HG03378 (cell line): Measurements from ENCODE around the gene CHD9.
"Not testable (repeated sequence)": the region's sequence is repeated elsewhere in the genome, so short reads cannot be mapped to it uniquely, and the experiment has no call there.

Source experiments
- ATAC-seq: cut with Tn5 transposase; IDR thresholded peaks from one replicate; pipeline ENCODE4 v1.9.1; 2021; ENCODE audit warnings: mild to moderate bottlenecking, moderate library complexity; ENCODE audit not compliant: unreplicated experiment

CHD9 gene

DNA sequence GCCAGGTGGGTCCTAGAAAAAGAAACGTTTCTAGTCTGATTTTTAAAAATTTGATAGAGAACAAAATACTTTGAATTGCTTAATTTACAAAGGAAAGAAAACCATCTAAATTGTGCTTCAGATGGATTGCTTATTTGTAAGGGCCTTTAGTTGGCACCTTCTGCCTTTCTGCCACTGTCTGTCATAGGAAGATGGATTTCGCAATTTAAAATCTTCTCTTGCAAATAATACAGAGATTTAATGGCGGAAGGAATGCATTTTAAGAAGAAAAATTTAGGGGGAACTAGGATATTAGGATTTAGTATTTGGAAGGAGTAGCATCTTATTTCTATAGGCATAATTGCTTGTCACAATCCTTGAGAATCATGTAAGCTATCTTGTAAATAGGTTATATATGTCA lies 204.0 kb downstream of the CHD9 start:
- no peak for ATAC-seq

DNA sequence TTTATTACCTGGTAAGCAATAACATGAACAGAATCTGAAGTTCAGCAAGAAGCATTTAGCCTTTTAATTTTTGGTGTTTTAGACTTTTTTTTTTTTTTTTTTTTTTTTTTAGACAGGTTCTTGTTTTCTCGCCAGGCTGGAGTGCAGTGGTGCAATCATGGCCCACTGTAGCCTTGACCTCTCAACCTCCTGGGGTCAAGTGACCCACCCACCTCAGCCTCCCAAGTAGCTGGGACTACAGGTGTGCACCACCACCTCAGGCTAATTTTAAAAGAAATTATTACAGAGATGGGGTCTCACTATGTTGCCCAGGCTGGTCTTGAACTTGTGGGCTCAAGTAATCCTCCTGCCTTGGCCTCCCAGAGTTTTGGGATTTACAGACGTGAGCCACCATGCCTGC lies 206.5 kb downstream of the CHD9 start:
- no peak for ATAC-seq

DNA sequence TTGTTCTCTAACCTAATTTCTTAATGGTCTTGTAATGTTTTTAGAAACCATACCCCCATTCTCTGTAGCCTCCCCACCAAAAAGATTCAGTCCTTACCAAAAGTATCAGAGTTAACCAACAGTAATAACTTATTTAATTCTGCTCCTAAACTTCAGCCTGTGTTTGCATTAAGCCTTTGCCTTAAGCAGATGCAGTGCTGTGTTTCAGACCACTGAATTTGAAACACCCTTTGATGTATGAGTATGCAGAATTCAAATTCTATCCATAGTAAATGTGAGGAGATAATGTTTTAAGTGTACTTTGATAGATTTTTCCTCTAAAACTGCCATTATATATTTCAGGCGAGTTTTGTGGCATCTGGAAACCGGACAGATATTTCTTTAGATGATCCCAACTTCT lies 207.9 kb downstream of the CHD9 start:
- no peak for ATAC-seq

DNA sequence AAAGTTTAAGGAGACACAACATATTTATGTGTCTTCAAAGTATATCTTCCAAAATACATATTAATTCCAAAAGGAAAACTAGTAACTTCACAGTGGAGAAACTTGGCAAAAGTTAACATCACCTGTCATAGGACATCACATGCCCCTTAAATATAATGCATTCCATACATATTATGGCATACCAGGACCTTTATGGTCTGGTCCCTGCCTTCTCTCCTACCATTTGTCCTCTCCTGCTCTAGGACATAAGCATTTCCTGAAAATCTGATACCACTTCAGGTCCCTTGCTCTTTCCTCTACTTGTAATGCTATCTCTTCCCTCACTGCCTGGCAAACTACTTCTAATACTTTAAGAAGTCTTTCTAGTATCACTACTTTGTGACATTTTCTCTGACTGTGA lies 211.4 kb downstream of the CHD9 start:
- no peak for ATAC-seq

DNA sequence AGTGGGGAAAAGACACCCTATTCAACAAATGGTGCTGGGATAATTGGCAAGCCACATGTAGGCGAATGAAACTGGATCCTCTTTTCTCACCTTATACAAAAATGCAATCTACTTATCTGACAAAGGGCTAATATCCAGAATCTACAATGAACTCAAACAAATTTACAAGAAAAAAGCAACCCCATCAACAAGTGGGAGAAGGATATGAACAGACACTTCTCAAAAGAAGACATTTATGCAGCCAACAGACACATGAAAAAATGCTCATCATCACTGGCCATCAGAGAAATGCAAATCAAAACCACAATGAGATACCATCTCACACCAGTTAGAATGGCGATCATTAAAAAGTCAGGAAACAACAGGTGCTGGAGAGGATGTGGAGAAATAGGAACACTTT lies 223.7 kb downstream of the CHD9 start:
- ATAC-seq, result not testable (repeated sequence)

DNA sequence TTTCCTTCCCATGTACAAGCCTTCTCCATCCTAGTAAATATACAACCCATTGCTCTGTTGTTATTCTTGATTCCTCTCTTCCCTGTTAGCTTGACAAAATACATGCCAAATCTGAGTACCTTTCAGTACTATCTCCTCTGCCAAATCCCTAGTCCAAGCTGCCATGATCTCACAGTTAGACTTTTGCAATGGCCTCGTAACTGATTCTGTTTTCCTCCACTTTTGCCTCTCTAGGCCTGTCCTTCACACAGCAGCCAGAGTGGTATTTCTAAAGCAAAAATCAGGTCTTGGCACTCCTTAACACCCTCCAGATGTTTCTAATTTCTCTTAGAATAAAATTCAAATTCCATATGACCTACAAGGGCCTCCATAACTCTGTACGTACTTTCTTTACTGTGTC lies 226.5 kb downstream of the CHD9 start:
- no peak for ATAC-seq

DNA sequence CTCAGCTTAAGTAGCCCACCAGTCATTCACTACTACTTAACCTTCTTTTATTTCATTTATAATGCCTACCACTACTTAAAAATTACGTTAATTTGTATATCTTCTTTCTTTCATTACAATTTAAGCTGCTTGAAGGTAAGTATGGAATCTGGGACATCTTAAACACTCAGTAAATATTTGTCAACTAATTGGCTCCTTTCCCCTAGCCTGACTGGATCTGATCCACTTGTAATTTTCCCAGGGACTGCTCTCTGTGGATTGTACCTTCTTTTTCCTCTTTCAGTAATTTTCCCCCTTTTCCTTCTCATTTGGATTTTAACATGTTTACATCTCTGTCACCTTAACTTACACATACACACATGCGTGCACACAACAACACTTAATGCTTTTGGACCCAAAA lies 227.1 kb downstream of the CHD9 start:
- ATAC-seq, result no peak

DNA sequence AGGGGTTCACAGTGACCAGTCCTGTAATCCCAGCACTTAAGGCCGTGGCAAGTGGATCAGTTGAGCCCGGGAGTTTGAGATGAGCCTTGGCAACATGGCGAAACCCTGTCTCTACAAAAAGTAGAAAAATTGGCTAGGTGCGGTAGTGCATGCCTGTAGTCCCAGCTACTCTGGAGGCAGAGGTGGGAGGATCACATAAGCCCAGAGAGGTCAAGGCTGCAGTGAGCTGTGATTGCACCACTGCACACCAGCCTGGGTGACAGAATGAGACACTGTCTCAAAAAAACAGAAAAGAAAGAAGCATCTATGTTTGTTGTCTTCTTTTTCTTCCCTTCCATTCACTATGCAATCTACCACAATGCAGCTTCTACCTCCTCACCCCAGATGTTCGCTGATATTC lies 227.5 kb downstream of the CHD9 start:
- ATAC-seq, result no peak

DNA sequence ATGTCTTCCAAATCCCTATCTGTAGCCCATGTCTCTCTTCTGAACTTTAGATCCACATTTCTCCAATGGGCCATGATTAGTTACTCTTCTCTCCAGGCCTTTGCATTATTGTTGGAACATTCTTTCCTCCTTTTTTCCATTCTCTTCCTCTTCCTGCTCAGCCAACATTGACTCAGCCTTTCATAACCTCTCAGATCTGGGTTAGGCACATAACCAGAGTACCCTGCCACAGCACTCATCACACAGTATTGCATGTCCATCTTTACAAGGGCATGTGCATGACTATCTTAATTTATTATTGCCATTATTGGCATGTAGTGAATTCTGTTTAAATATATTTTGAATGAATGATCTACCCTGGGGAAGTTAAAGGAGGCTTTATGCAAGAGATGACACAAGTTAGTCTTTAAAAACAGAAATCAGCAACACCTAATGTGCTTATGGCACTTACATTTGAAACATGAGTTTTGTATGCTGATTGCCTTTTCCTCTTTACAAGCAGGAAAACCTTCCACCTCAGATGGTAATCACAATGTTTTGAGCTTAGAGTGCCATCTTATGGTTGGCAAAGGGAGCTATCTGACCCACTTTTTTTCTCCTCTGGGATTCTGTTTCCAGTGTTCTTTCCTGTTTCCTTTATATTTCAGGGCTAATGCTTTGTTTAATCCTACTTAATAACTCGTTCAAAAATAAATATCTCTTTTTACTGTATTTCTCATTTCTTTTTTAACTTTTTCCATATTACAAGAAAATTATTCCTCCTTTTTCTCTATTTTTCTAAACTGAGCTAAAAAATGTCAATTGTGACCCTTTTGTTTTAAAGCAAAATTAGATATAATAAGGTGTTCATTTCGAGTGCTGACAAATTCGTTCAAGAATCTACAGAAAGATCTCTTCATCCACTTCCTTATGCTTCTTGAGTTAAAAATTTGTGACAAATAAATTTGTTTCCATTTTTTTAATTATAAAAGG lies 228.5 kb downstream of the CHD9 start:
- no peak for ATAC-seq

DNA sequence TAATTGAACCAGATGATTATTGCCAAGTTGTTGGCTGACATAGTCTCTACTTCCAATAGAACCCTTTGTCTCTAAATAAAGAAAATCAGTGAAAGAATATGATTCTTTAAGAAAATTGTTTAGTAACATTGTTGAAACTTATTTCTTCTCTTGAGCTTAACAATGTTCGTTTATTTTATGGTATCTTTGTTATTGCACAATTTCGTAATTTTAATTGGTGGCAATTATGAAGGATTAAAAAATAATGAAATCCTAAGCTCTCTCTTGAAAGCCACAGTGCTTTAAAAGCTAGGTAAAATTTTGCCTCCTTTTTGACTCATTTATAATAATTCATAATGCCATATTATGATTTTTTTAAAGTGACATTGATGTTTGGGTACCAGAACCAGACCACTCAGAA lies 230.4 kb downstream of the CHD9 start:
- no peak for ATAC-seq

DNA sequence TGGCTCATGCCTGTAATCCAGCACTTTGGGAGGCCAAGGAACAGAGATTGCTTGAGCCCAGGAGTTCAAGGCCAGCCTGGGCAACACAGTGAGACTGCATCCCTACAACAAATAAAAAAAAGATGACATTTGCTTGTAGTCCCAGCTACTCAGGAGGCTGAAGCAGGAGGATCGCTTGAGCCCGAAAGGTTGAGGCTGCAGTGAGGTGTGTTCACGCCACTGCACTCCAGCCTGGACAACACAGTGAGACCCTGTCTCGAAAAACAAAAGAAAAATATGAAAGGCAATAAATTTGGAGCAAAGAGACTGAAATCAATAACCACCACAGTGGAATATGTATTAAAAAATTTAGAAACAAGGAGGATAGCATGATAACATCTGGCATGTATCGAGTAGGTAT lies 235.7 kb downstream of the CHD9 start:
- no peak for ATAC-seq

DNA sequence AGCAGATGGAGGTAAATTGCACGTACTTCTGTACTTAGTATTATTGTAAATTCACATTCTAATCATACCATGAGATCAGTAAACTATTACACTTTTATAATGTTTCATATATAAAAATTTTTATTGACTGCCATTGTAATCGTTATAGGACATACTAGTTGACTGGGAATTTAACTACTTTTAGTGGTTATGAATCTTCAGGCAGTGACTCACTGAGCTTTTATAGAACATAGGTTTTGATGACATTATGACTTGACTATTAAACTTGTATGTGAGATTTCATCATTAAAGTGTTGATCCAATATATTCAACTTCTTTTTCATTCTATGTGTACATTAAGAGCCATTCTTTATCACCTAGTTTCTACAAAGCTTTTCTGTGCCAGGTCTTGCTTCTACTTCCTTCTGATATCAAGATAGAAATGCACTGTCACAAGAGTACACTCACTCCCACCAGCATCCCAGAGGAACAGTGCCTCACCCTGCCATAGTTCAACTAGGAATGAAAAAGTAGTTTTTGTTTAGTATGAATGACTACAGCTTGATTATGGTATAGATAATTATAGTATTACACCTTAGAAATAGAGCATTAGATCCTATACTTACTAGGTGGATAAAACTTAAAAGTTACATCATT lies 237.1 kb downstream of the CHD9 start:
- no peak for ATAC-seq

DNA sequence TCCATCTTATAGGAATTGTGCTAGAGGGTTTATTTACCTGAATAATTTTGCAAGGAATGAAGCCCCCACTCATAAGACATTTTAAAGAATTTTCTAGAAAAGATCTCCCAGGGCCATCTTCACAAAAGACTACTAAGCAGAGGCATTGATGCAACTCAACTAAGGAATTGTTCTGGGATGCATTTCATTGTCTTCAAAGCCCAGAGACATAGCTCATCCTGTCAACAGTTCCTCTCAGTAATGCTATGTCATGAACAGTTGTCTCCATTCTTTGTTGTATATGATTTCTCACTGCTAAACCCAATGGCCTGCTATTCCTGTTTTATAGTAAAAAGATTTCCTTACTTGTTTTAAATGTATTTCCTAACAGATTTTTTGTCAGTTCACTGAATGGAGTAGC lies 242.7 kb downstream of the CHD9 start:
- ATAC-seq, result no peak

DNA sequence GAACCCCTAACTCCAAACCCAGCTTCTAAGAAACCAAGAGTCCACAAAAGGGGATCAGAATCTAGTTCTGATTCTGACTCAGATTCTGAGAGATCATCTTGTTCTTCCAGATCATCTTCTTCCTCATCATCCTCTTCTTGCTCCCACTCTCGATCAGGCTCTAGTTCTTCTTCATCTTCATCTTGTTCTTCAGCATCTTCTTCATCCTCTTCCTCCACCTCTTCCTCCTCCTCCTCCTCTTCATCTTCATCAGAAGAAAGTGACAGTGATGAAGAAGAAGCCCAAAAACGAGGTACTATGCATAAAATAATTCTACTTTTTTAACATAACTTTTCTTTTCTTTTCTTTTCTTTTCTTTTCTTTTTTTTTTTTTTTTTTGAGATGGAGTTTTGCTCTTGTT lies 249.5 kb downstream of the CHD9 start:
- ATAC-seq, result no peak

DNA sequence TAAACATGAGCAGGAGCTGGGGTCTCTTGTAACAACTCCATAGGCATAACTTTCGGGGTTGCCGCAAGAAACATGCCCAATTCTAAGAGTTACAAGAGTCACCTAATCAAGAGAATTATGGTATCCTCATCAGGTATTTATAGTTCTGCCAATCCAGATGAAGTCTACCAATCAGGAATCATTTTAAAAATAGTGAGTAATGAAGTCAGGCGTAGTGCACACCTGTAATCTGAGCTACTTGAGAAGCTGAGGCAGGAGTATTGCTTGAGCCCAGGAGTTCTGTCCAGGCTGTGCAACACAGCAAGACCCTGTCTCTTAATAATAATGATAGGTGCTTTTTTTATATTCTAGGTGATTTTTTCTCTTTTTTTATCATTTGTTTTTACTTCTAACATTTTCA lies 251.0 kb downstream of the CHD9 start:
- no peak for ATAC-seq

DNA sequence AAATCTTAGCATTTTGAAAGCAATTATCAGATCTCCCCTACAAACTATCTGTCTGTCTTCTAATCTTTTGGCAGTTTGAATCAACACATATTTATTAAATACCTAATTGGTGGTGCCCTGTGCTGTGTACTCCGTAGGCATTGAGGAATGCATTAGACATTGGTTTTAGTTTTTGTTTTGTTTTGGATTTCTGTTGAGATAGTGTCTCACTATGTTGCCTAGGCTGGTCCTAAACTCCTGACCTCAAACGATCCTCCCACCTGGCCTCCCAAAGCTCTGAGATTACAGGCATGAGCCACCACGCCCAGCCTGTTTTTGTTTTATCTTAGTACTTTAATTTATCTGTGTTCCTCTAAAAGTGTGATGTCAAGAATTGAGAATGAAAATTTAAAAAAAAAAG lies 254.7 kb downstream of the CHD9 start:
- ATAC-seq, result no peak

DNA sequence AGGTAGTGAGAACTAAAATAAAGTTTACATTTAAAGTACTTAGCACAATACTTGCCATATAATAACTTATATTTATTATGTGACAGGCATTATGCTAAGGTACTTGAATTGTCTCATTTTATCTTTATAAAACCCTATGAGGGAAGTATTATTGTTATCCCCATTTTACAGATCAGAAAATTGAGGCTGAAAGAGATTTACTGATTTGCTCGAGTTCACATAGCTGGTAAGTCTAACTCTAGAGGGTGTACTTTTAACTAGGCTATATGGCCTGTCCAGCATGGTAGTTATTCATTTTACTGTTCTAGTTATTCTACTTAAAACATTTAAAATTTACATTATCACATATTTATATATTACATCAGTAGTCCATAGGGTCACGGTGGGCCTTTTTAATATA lies 266.2 kb downstream of the CHD9 start:
- no peak for ATAC-seq

DNA sequence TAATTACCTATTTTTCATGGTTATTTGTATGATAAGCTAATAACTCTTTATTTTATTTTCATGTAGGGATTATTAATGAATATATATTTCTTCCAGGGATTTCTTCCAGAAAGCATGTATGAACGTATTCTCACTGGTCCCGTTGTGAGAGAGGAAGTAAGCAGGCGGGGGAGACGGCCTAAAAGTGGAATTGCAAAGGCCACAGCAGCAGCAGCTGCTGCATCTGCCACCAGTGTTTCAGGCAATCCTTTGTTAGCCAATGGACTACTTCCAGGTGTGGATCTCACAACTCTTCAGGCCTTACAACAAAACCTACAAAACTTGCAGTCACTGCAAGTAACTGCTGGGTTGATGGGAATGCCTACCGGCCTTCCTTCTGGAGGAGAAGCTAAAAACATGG lies 269.1 kb downstream of the CHD9 start:
- ATAC-seq, result no peak

DNA sequence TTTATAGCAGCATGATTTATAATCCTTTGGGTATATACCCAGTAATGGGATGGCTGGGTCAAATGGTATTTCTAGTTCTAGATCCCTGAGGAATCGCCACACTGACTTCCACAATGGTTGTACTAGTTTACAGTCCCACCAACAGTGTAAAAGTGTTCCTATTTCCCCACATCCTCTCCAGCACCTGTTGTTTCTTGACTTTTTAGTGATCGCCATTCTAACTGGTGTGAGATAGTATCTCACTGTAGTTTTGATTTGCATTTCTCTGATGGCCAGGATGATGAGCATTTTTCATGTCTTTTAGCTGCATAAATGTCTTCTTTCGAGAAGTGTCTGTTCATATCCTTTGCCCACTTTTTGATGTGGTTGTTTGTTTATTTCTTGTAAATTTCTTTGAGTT lies 276.2 kb downstream of the CHD9 start:
- ATAC-seq, result not testable (repeated sequence)

DNA sequence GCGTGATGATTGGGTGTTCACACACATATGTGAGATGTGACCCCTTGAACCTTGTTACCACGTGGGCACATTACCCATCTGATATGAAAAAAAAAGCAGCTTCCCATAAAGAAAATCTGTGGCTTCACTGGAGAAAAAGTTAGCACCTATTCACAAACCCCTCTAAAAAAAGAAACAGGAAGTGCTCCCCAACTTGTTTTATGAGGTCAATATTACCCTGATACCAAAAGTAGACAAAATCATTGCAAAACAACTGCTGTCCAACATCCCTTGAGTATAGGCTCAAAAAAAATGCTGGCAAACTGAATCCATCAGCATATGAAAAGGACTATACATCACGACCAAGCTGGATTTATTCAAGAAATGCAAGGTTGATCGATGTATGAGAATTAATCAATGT lies 279.8 kb downstream of the CHD9 start:
- ATAC-seq, result no peak

DNA sequence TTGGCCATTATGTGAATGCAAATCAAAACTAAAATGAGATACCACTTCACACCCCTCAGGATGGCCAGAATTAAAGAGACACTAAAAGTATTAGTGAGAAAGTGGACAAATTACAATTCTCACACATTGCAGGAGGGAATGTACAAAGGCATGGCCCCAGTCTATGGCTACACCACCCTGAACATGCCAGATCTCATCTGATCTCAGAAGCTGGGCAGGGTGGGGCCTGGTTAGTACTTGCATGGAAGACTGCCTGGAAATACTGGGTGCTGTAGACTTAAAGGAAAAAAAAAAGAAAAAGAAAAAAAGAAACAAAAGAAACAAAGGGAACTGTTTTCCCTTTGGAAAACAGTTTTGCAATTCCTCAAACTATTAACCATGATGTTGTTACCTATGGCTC lies 282.5 kb downstream of the CHD9 start:
- no peak for ATAC-seq

DNA sequence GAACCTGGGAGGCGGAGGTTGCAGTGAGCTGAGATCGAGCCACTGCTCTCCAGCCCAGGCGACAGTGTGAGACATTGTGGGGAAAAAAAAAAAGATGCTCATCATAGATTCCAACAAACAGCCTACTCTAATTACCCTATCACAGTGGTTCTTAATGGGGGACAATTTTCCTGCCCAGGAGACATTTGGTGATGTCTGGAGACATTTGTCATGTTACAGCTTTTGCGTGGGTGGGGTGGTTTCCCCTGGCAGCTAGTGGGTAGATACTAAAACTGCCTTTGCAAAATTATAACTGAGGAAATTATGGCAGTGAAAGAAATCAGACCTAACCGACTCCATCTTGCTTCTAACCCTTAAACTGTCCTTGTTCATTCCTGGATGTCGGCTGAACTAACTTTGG lies 287.0 kb downstream of the CHD9 start:
- ATAC-seq, result no peak
